Sigmoid colon (tissue), 4 donors: ENCODE measurements around the gene MANSC4.

Experiments used
- CTCF ChIP-seq, 4 experiments: fragments of 450-650 bp in 3 of 4; fragments of 200-600 bp in 1 of 4; IDR thresholded peaks; one replicate each; pipeline ENCODE4 v1.5.1; 2016 to 2019; ENCODE audit warnings: antibody characterized with exemption in 4 of 4, mild to moderate bottlenecking in 3 of 4, moderate library complexity in 2 of 4
- POLR2AphosphoS5 ChIP-seq, 4 donors: sonication (generic); formaldehyde crosslinking; IDR thresholded peaks; one replicate each; pipeline ENCODE4 v1.6.1; 2017; ENCODE audit warnings: antibody characterized with exemption in 4 of 4

DNA sequence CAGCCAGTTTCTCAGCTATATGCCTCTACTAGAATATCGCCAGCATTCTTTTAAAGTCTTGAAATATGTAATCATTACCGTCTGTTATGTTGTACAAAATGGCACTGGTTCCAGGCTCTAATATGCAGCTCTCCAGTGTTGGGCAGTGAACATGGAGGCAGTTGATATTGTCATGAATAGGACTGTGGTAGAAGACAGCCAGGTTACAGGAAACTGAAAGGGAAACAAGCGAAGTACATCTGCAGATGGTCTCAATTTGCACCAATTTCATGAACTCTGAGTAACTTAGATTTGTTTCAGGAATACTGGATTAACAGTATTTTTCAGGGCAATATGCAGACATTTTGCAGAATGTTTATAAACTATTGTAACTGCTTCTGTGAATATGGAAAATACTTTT, 13.4 kb downstream of the MANSC4 start:
- TF ChIP-seq CTCF (IDR thresholded peaks at IDR 0.05) (no peak), POLR2AphosphoS5 (IDR thresholded peaks at IDR 0.05) (no peak)
